A673 (cell line): ENCODE measurements around the gene HES7. TPM values are rescaled to one million over a fixed set of nuclear protein-coding genes. Genes with fewer than 3 reads are reported as not detected.

ENCODE experiments used
- BruUV-seq: library from RNA; stranded (reverse); fragments of 400-500 nt; replicated peaks from 2 replicates; lab custom pipeline; 2021; lab: Mats Ljungman, UMichigan
- CTCF ChIA-PET: fragments of 300-600 bp; sonication (Branson Sonifier 250); formaldehyde crosslinking; loops from one replicate; lab custom pipeline; 2022; ENCODE audit warnings: antibody characterized with exemption; lab: Charles Lee
- POLR2A ChIA-PET: fragments of 300-600 bp; sonication (Branson Sonifier 250); formaldehyde crosslinking; loops from one replicate; lab custom pipeline; 2022; ENCODE audit warnings: antibody characterized with exemption; ENCODE audit not compliant: low non-redundant PET; lab: Charles Lee
- DNase-seq: peaks from one replicate; pipeline ENCODE4 v3.0.0-alpha.2; 2015; ENCODE audit warnings: low spot score
- H3K27ac ChIP-seq: fragments of 200-600 bp; sonication (generic); 2 replicates; pipeline ENCODE4 v1.5.1; 2016; ENCODE audit warnings: mixed run types, low read depth, mild to moderate bottlenecking, mixed read lengths, antibody characterized with exemption, low read length; ENCODE audit not compliant: poor library complexity, severe bottlenecking
- H3K27me3 ChIP-seq: fragments of 200-600 bp; sonication (generic); replicated peaks from 2 replicates; pipeline ENCODE4 v1.6.1; 2017; ENCODE audit warnings: mixed run types, low read depth, mild to moderate bottlenecking, mixed read lengths, antibody characterized with exemption, low read length; ENCODE audit not compliant: insufficient read depth, poor library complexity
- H3K36me3 ChIP-seq: fragments of 200-600 bp; sonication (generic); 2 replicates; pipeline ENCODE4 v1.6.1; 2016; ENCODE audit warnings: mixed run types, mild to moderate bottlenecking, mixed read lengths, antibody characterized with exemption, low read length; ENCODE audit not compliant: insufficient read depth, poor library complexity, severe bottlenecking
- H3K4me1 ChIP-seq: fragments of 200-600 bp; sonication (generic); 2 replicates; pipeline ENCODE4 v1.6.1; 2017; ENCODE audit warnings: mixed run types, mild to moderate bottlenecking, mixed read lengths, antibody characterized with exemption, low read length; ENCODE audit not compliant: insufficient read depth, poor library complexity, severe bottlenecking
- H3K4me3 ChIP-seq: fragments of 200-600 bp; sonication (generic); 2 replicates; pipeline ENCODE4 v1.5.1; 2016; ENCODE audit warnings: low read depth, mixed run types, mild to moderate bottlenecking, mixed read lengths, low read length; ENCODE audit not compliant: poor library complexity, severe bottlenecking
- H3K9me3 ChIP-seq: fragments of 200-600 bp; sonication (generic); 2 replicates; pipeline ENCODE4 v1.6.1; 2016; ENCODE audit warnings: mixed run types, low read depth, mild to moderate bottlenecking, mixed read lengths, antibody characterized with exemption, low read length; ENCODE audit not compliant: poor library complexity, severe bottlenecking
- EZH2 ChIP-seq: fragments of 200-600 bp; sonication (generic); IDR thresholded peaks from 2 replicates; pipeline ENCODE4 v1.6.1; 2017; ENCODE audit warnings: borderline replicate concordance, low read depth, mild to moderate bottlenecking, mixed read lengths, antibody characterized with exemption, low read length; ENCODE audit not compliant: poor library complexity, severe bottlenecking
- intact Hi-C: fragments of 100-400 bp; cut with micrococcal nuclease; formaldehyde crosslinking; loops from one replicate; pipeline ENCODE4 v1.10.0; 2022; ENCODE audit not compliant: unreplicated experiment
- total RNA-seq: library from RNA; stranded (reverse); gene quantifications from 2 replicates; pipeline ENCODE4 v1.2.3, GENCODE V29; 2021
- TF ChIP-seq, protein P1 (sequence below): fragments of 300-800, 200-600 bp; sonication (generic); conservative IDR thresholded peaks from 2 replicates; pipeline ENCODE4 v1.5.1; 2017; ENCODE audit warnings: low read depth, mild to moderate bottlenecking, antibody characterized with exemption, low read length, moderate library complexity, mixed read lengths

The HES7 gene
- total RNA-seq, 1 experiment from 2014 or later = 1.7 TPM

DNA sequence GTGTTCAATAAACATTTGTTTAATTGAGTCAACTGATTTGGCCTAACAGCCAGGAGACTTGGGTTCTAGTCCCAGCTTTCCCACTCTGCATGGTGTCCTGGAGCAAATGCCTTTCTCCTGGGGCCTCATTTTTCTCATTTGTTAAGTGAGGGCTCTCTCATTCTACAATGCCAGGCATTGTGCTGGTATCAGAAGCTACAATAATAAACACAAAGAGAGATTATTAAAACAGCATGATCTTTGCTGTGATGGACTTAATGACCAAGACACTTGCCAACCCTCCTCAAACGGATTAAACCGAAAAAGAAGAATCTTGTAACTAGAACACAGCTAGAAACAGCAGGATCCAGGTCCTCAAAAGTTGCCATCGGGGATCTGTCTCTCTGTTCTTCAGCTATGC lies 43.6 kb upstream of the HES7 start:
- CTCF ChIA-PET = no interaction called here
- DNase-seq = no peak
- Histone ChIP-seq H3K4me3 (no peak overlapping the region), H3K9me3 (no peaks in the 10 kb centered on the region), H3K27me3 (no peaks in the 10 kb centered on the region), H3K36me3 (no peaks in the 10 kb centered on the region), H3K27ac (no peak overlapping the region), H3K4me1 (peaks cover 20% of the 10 kb centered on the region)
- TF ChIP-seq EZH2 = no peak
- TF ChIP-seq, protein P1, sequence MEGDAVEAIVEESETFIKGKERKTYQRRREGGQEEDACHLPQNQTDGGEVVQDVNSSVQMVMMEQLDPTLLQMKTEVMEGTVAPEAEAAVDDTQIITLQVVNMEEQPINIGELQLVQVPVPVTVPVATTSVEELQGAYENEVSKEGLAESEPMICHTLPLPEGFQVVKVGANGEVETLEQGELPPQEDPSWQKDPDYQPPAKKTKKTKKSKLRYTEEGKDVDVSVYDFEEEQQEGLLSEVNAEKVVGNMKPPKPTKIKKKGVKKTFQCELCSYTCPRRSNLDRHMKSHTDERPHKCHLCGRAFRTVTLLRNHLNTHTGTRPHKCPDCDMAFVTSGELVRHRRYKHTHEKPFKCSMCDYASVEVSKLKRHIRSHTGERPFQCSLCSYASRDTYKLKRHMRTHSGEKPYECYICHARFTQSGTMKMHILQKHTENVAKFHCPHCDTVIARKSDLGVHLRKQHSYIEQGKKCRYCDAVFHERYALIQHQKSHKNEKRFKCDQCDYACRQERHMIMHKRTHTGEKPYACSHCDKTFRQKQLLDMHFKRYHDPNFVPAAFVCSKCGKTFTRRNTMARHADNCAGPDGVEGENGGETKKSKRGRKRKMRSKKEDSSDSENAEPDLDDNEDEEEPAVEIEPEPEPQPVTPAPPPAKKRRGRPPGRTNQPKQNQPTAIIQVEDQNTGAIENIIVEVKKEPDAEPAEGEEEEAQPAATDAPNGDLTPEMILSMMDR = no peak
- no TSS peak for BruUV-seq
- intact Hi-C loops = no loop called here
- POLR2A ChIA-PET = no interaction called here

GRCh38 chr17:8166731-8167130 lies 42.8 kb upstream of the HES7 start:
- Histone ChIP-seq H3K36me3 (no peaks in the 10 kb centered on the region), H3K4me1 (peaks cover 19% of the 10 kb centered on the region), H3K27me3 (no peaks in the 10 kb centered on the region), H3K27ac (no peak overlapping the region), H3K4me3 (no peak overlapping the region), H3K9me3 (no peaks in the 10 kb centered on the region)
- POLR2A ChIA-PET = no interaction called here
- no TSS peak for BruUV-seq
- CTCF ChIA-PET = no interaction called here
- DNase-seq = no peak
- TF ChIP-seq, protein P1 = no peak
- TF ChIP-seq EZH2 = no peak
- intact Hi-C loops = no loop called here

DNA sequence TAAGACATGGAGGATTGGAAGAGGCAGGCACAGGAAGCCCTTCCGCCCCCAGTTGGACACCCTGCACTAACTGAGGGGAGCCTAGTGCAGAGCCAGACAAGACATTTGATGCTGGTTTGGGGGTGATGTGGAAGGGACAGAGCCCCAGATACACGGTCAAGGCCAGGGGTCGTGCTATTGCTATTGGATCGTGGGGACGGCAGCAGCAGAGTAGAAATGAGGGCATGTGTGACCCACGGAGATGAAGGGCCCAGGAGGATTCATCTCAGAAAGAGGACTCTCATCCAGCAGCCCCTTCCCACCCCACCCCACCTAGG lies 40.9 kb upstream of the HES7 start:
- H3K36me3 ChIP-seq = peaks cover 12% of the 10 kb centered on the region
- CTCF ChIA-PET = no interaction called here
- POLR2A ChIA-PET = interaction anchor here (1.0 kb wide), 1 partner anchor 9 kb away, joined by 5 read pairs; no protein-coding TSS in a partner anchor
- no TSS peak for BruUV-seq
- no peaks in the 10 kb centered on the region for H3K27me3 ChIP-seq
- H3K4me3 ChIP-seq = no peak overlapping the region
- TF ChIP-seq, protein P1 = no peak
- no peak for TF ChIP-seq EZH2
- no peaks in the 10 kb centered on the region for H3K9me3 ChIP-seq
- intact Hi-C loops = no loop called here
- peaks cover 32% of the 10 kb centered on the region for H3K4me1 ChIP-seq
- no peak for DNase-seq
- H3K27ac ChIP-seq = peak overlapping the region; percentile 97
